H1 (cell line): ENCODE data around the gene FBLN2. TPM values are rescaled to one million over a fixed set of nuclear protein-coding genes. Genes with fewer than 3 reads are reported as not detected.
A peak's percentile ranks its signal among the peaks of the same experiment; 100 is the strongest.

Source experiments
- CTCF ChIA-PET: fragments of 300-600 bp; sonication (Branson Sonifier 250); formaldehyde crosslinking; loops from one replicate; lab custom pipeline; 2021; ENCODE audit not compliant: partially characterized antibody; lab: Charles Lee
- POLR2A ChIA-PET: fragments of 300-600 bp; sonication (Branson Sonifier 250); formaldehyde crosslinking; loops from one replicate; lab custom pipeline; 2021; ENCODE audit warnings: inconsistent platforms; ENCODE audit not compliant: partially characterized antibody; lab: Charles Lee
- DNase-seq, 2 experiments: peaks; one replicate each; pipeline versions ENCODE4 v3.0.0 to v3.0.0-alpha.2; 2010 to 2022; ENCODE audit warnings: low spot score in 2 of 2, low read depth in 1 of 2, mixed read lengths in 1 of 2
- FAIRE-seq: peaks from 2 replicates; lab custom pipeline; 2011; peaks lifted over from hg19 to GRCh38; lab: Jason Lieb, UNC
- H2AFZ ChIP-seq: 2 replicates; pipeline ENCODE4 v1.8.1; 2012; ENCODE audit warnings: low read length, inconsistent platforms
- H2AK5ac ChIP-seq: 2 replicates; pipeline ENCODE4 v1.6.1; 2013; ENCODE audit warnings: low read depth, low read length
- H2BK120ac ChIP-seq: replicated peaks from 2 replicates; pipeline ENCODE3; 2013; ENCODE audit warnings: low read depth, low read length, inconsistent platforms
- H2BK12ac ChIP-seq: 2 replicates; pipeline ENCODE4 v1.6.1; 2013; ENCODE audit warnings: low read depth, low read length
- H2BK15ac ChIP-seq: 2 replicates; pipeline ENCODE4 v1.6.1; 2013; ENCODE audit warnings: low read length
- H2BK20ac ChIP-seq: 2 replicates; pipeline ENCODE4 v1.6.1; 2013; ENCODE audit warnings: low read length
- H2BK5ac ChIP-seq: 2 replicates; pipeline ENCODE4 v1.6.1; 2013; ENCODE audit warnings: low read depth, low read length
- H3K14ac ChIP-seq: 2 replicates; pipeline ENCODE4 v1.6.1; 2013; ENCODE audit warnings: inconsistent platforms; ENCODE audit not compliant: insufficient read length
- H3K18ac ChIP-seq: 2 replicates; pipeline ENCODE4 v1.6.1; 2013; ENCODE audit warnings: low read length; ENCODE audit errors: extremely low read depth
- H3K23ac ChIP-seq: 2 replicates; pipeline ENCODE4 v1.6.1; 2013; ENCODE audit warnings: inconsistent platforms; ENCODE audit not compliant: insufficient read length
- H3K23me2 ChIP-seq: 2 replicates; pipeline ENCODE4 v1.6.1; 2013; ENCODE audit warnings: low read depth, low read length
- H3K27ac ChIP-seq: 2 replicates; pipeline ENCODE4 v1.6.1; 2011; ENCODE audit warnings: low read depth, low read length, inconsistent platforms
- H3K27me3 ChIP-seq, 4 experiments: replicated peaks in 1 of 4; 1 replicate in 1 of 4; 2 replicates in 3 of 4; pipeline versions ENCODE4 v1.6.1 to v1.8.1; 2011 to 2013; ENCODE audit warnings: low read length in 3 of 4, mild to moderate bottlenecking in 3 of 4, inconsistent platforms in 2 of 4, mixed read lengths in 2 of 4, moderate library complexity in 1 of 4; ENCODE audit not compliant: control insufficient read depth in 3 of 4, insufficient read depth in 3 of 4; ENCODE audit errors: extremely low read depth in 1 of 4
- H3K36me3 ChIP-seq, 4 experiments: 2 replicates each; pipeline versions ENCODE4 v1.6.1 to v1.8.1; 2011 to 2013; ENCODE audit warnings: mild to moderate bottlenecking in 4 of 4, low read length in 3 of 4, moderate library complexity in 2 of 4, control low read depth in 1 of 4, inconsistent platforms in 1 of 4; ENCODE audit not compliant: insufficient read depth in 4 of 4, control insufficient read depth in 2 of 4
- H3K4ac ChIP-seq: replicated peaks from 2 replicates; pipeline ENCODE3; 2013; ENCODE audit warnings: low read length, low read depth, mixed read lengths, inconsistent platforms; ENCODE audit not compliant: insufficient read length
- H3K4me1 ChIP-seq, 4 experiments: replicated peaks in 1 of 4; 1 replicate in 1 of 4; 2 replicates in 3 of 4; pipeline versions ENCODE4 v1.6.1 to v1.8.1; 2011 to 2013; ENCODE audit warnings: low read length in 3 of 4, inconsistent platforms in 2 of 4, mixed read lengths in 1 of 4; ENCODE audit not compliant: insufficient read depth in 4 of 4, control insufficient read depth in 3 of 4
- H3K4me2 ChIP-seq, 2 experiments: 2 replicates each; pipeline versions ENCODE4 v1.6.1 to v1.8.1; 2011 to 2013; ENCODE audit warnings: low read depth in 2 of 2, low read length in 2 of 2, control low read depth in 1 of 2, inconsistent platforms in 1 of 2, mild to moderate bottlenecking in 1 of 2; ENCODE audit not compliant: insufficient read depth in 1 of 2
- H3K4me3 ChIP-seq, 4 experiments: fragments of 200-600, 300-600 bp in 1 of 4; sonication (generic), shearing (Covaris generic), sonication (Bioruptor Twin) in 1 of 4; 2 replicates each; pipeline versions ENCODE4 v1.5.1 to v1.8.1; 2011 to 2016; ENCODE audit warnings: low read length in 4 of 4, low read depth in 3 of 4, control low read depth in 2 of 4, inconsistent platforms in 2 of 4, mild to moderate bottlenecking in 2 of 4, mixed read lengths in 1 of 4, moderate library complexity in 1 of 4; ENCODE audit not compliant: insufficient read depth in 2 of 4; ENCODE audit errors: extremely low read depth in 1 of 4
- H3K56ac ChIP-seq: replicated peaks from 2 replicates; pipeline ENCODE3; 2013; ENCODE audit warnings: low read depth, mild to moderate bottlenecking, mixed read lengths, low read length, inconsistent platforms; ENCODE audit not compliant: insufficient read length
- H3K79me1 ChIP-seq: 2 replicates; pipeline ENCODE4 v1.6.1; 2013; ENCODE audit warnings: low read depth, low read length, control low read depth
- H3K79me2 ChIP-seq, 2 experiments: 2 replicates each; pipeline versions ENCODE4 v1.6.1 to v1.8.1; 2012 to 2013; ENCODE audit warnings: low read length in 2 of 2, mild to moderate bottlenecking in 2 of 2, inconsistent platforms in 1 of 2; ENCODE audit not compliant: insufficient read depth in 2 of 2, control insufficient read depth in 1 of 2
- H3K9ac ChIP-seq, 4 experiments: replicated peaks in 1 of 4; 1 replicate in 1 of 4; 2 replicates in 3 of 4; pipeline versions ENCODE4 v1.6.1 to v1.8.1; 2011 to 2013; ENCODE audit warnings: low read depth in 3 of 4, low read length in 3 of 4, control low read depth in 2 of 4, mild to moderate bottlenecking in 2 of 4, moderate library complexity in 2 of 4, inconsistent platforms in 1 of 4; ENCODE audit errors: extremely low read depth in 1 of 4
- H3K9me3 ChIP-seq, 2 experiments: 2 replicates each; pipeline versions ENCODE4 v1.6.1 to v1.8.1; 2012 to 2013; ENCODE audit warnings: mild to moderate bottlenecking in 2 of 2, moderate library complexity in 2 of 2, control low read depth in 1 of 2, inconsistent platforms in 1 of 2, low read depth in 1 of 2, low read length in 1 of 2, mixed read lengths in 1 of 2; ENCODE audit not compliant: insufficient read depth in 2 of 2
- H4K20me1 ChIP-seq, 2 experiments: replicated peaks in 1 of 2; 2 replicates each; pipeline versions ENCODE3 to v1.8.1; 2011 to 2013; ENCODE audit warnings: inconsistent platforms in 2 of 2, low read length in 2 of 2, mild to moderate bottlenecking in 1 of 2; ENCODE audit not compliant: insufficient read depth in 2 of 2, control insufficient read depth in 1 of 2
- H4K5ac ChIP-seq: 2 replicates; pipeline ENCODE4 v1.6.1; 2013; ENCODE audit warnings: low read length, low read depth, mixed read lengths, inconsistent platforms; ENCODE audit not compliant: insufficient read length
- H4K8ac ChIP-seq: 2 replicates; pipeline ENCODE4 v1.8.0; 2013; ENCODE audit warnings: mild to moderate bottlenecking, moderate library complexity, low read length, inconsistent platforms; ENCODE audit not compliant: insufficient read depth; ENCODE audit errors: extremely low read depth
- H4K91ac ChIP-seq: replicated peaks from 2 replicates; pipeline ENCODE3; 2013; ENCODE audit warnings: low read length, mixed read lengths, inconsistent platforms; ENCODE audit not compliant: insufficient read length
- CEBPB ChIP-seq: IDR thresholded peaks from 2 replicates; pipeline ENCODE4 v1.6.1; 2012; ENCODE audit warnings: low read depth, low read length
- CTCF ChIP-seq, 3 experiments: IDR thresholded peaks; 1 replicate in 2 of 3; 2 replicates in 1 of 3; pipeline versions ENCODE4 v1.5.1 to v1.6.1; 2011; ENCODE audit warnings: low read length in 3 of 3, mild to moderate bottlenecking in 3 of 3, inconsistent platforms in 2 of 3, low read depth in 1 of 3, moderate library complexity in 1 of 3; ENCODE audit not compliant: insufficient read depth in 1 of 3; ENCODE audit errors: control extremely low read depth in 1 of 3
- E2F6 ChIP-seq: IDR thresholded peaks from 2 replicates; pipeline ENCODE4 v1.6.1; 2012; ENCODE audit warnings: inconsistent platforms
- EGR1 ChIP-seq: IDR thresholded peaks from 2 replicates; pipeline ENCODE4 v1.6.1; 2011; ENCODE audit warnings: low read depth, low read length, borderline replicate concordance
- HDAC2 ChIP-seq, 2 experiments: fragments of 300-600 bp in 1 of 2; sonication (generic) in 1 of 2; IDR thresholded peaks; 2 replicates each; pipeline ENCODE4 v1.6.1; 2011 to 2012; ENCODE audit warnings: low read depth in 2 of 2, low read length in 2 of 2, mild to moderate bottlenecking in 2 of 2, moderate library complexity in 2 of 2, borderline replicate concordance in 1 of 2, inconsistent platforms in 1 of 2
- NANOG ChIP-seq: IDR thresholded peaks from 2 replicates; pipeline ENCODE4 v1.6.1; 2011; ENCODE audit warnings: low read length, low read depth, mild to moderate bottlenecking, inconsistent platforms; ENCODE audit not compliant: insufficient read depth, poor library complexity, severe bottlenecking
- SP4 ChIP-seq: IDR thresholded peaks from 2 replicates; pipeline ENCODE4 v1.6.1; 2012; ENCODE audit warnings: low read length, inconsistent platforms
- WGBS, 2 experiments: shearing (Covaris generic) in 1 of 2; methylation state at CpG; one replicate each; pipeline versions ENCODE4 v1.1.6 to v1.1.7; 2013 to 2015; ENCODE audit warnings: low lambda C conversion rate in 2 of 2, mixed read lengths in 2 of 2, inconsistent platforms in 1 of 2, low coverage in 1 of 2, missing lambda C conversion rate in 1 of 2; ENCODE audit not compliant: insufficient replicate concordance in 2 of 2, insufficient coverage in 1 of 2, insufficient read length in 1 of 2; ENCODE audit errors: extremely low coverage in 1 of 2, missing lambda C conversion rate in 1 of 2; 5-methylcytosine and 5-hydroxymethylcytosine counted together
- polyA plus RNA-seq, 7 experiments: library from polyadenylated mRNA; depleted of rRNA in 3 of 7; stranded (reverse) in 5 of 7; unstranded in 2 of 7; fragments of >200 nt in 5 of 7; fragments of 200-250 nt in 2 of 7; gene quantifications; 1 replicate in 5 of 7; 2 replicates in 1 of 7; 4 replicates in 1 of 7; pipeline versions ENCODE4 v1.2.1 to v1.2.3, GENCODE V29; 2011 to 2013; ENCODE audit warnings: missing spikeins in 2 of 7, mixed read lengths in 2 of 7
- total RNA-seq: library from RNA; stranded (reverse); fragmentation: NEBNext Ultra II Directional; extraction: Animal tissue kit (Norgen Biotek cat#: 25700); gene quantifications from 2 replicates; pipeline ENCODE4 v1.2.1, GENCODE V29; 2021

The FBLN2 gene
- total and polyA plus RNA-seq, 2 of the 8 experiments (the other 6 are each of a cell fraction or from before 2014, with no cell fraction given) = 17.4 to 24.2 TPM

DNA sequence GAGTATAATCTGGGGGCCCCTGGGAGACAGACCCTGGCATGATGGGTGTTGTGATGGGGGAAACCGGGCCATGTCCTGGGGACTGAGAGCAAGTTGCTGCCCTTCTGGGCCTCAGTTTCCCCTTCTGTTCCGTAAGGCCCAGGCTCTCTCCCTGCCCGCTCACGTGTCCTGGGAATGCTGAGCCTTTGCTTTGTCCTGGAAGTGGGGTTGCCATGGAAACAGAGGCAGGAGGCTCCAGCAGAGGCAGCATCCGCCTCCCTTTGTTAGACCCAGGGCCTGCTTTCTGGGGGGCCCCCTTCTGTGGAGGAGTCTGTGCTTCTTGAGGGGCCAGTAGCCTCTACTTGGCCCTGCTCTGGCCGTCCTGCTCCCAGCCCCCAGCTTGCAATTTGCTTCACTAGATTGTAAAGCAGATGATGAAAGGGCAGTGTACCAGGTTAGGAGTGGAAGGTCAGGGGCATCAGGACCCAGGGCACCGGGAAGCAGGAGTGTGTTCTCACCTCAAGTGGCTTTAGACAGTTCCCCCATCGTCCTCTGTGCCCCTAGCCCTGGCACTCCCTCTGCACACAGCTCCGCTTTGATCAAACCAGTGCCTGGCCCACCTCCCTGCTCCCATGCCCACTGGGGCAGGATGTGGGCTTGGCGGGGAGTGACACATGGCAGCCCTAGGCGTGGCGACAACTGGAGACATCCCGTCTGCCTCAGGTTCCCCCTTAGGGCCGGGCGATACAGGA lies 105.6 kb downstream of the FBLN2 start:
- no peak for TF ChIP-seq CTCF (IDR thresholded peaks at IDR 0.05; ENCODE audit: control extremely low read depth in 1 of 3, insufficient read depth in 1 of 3, low read depth in 1 of 3, low read length in 3 of 3)
- no peak for TF ChIP-seq NANOG
- no peak for TF ChIP-seq HDAC2 (IDR thresholded peaks at IDR 0.05; ENCODE audit: borderline replicate concordance in 1 of 2, low read depth in 2 of 2, low read length in 2 of 2)
- no peak; the same call in 1 of the 2 replicates for TF ChIP-seq E2F6
- TF ChIP-seq CEBPB = no peak
- no peak for TF ChIP-seq EGR1
- no peak for TF ChIP-seq SP4
- Histone ChIP-seq H2BK5ac (peak overlapping the region; percentile 44; the same call in 1 of the 2 replicates), H3K4me3 (peak overlapping the region in 3 of 4 experiments; percentile 35 to 48 (median 43); a peak in 6 of 8 replicates), H4K8ac (no peak overlapping the region; the same call in 1 of the 2 replicates), H3K4ac (no peak overlapping the region), H2BK15ac (no peak overlapping the region; the same call in 1 of the 2 replicates), H2AFZ (no peak overlapping the region; the same call in 1 of the 2 replicates), H3K18ac (0 out of 2 replicates have a peak overlapping the region, but pooled peaks have one; percentile 52), H2BK20ac (no peak overlapping the region), H3K23me2 (peaks cover 1% of the 10 kb centered on the region; the same call in 1 of the 2 replicates), H3K36me3 (no peaks in the 10 kb centered on the region), H3K23ac (no peak overlapping the region), H3K27me3 (peaks cover 1 to 36% (median 30%) of the 10 kb centered on the region in 4 experiments), H4K5ac (no peak overlapping the region), H2AK5ac (0 out of 2 replicates have a peak overlapping the region, but pooled peaks have one; percentile 34), H3K56ac (no peak overlapping the region), H4K20me1 (no peaks in the 10 kb centered on the region), H3K79me2 (no peaks in the 10 kb centered on the region), H3K14ac (no peak overlapping the region), H3K27ac (no peak overlapping the region), H2BK120ac (no peak overlapping the region), H3K9me3 (no peaks in the 10 kb centered on the region), H4K91ac (peak overlapping the region; percentile 86), H3K9ac (no peak overlapping the region), H3K79me1 (no peaks in the 10 kb centered on the region), H2BK12ac (no peak overlapping the region), H3K4me1 (peaks cover 0 to 8% (median 6%) of the 10 kb centered on the region in 4 experiments; a peak in 5 of 7 replicates), H3K4me2 (peak overlapping the region; percentile 29 to 66)
- CTCF ChIA-PET = interaction anchor here (0.5 to 34.9 kb wide), 27 partner anchors 8 to 309 kb away, joined by 3 to 772 read pairs (median 5); partner anchors contain the start of gene WNT7A
- 59% methylated on average over 14 of the region's 15 CpGs; no CpG with 5 or more reads in 1 of the 2 experiments for WGBS, 2 experiments
- DNase-seq = peak in 1 of 2 experiments; percentile 58
- FAIRE-seq = no peak
- POLR2A ChIA-PET = interaction anchor here (0.9 kb wide), 1 partner anchor 36 kb away, joined by 3 read pairs; no protein-coding TSS in a partner anchor
